GM18498 (cell line): ENCODE measurements around the gene ZNF503.

Experiments
- ATAC-seq: cut with Tn5 transposase; IDR thresholded peaks from one replicate; pipeline ENCODE4 v1.9.1; 2021; ENCODE audit warnings: mild to moderate bottlenecking, moderate library complexity; ENCODE audit not compliant: unreplicated experiment

Gene ZNF503

GRCh38 chr10:75407713-75408508 is 6.3 kb upstream of the ZNF503 start:
- ATAC-seq = no peak

GRCh38 chr10:75407224-75407712 is 5.7 kb upstream of the ZNF503 start:
- no peak for ATAC-seq

DNA sequence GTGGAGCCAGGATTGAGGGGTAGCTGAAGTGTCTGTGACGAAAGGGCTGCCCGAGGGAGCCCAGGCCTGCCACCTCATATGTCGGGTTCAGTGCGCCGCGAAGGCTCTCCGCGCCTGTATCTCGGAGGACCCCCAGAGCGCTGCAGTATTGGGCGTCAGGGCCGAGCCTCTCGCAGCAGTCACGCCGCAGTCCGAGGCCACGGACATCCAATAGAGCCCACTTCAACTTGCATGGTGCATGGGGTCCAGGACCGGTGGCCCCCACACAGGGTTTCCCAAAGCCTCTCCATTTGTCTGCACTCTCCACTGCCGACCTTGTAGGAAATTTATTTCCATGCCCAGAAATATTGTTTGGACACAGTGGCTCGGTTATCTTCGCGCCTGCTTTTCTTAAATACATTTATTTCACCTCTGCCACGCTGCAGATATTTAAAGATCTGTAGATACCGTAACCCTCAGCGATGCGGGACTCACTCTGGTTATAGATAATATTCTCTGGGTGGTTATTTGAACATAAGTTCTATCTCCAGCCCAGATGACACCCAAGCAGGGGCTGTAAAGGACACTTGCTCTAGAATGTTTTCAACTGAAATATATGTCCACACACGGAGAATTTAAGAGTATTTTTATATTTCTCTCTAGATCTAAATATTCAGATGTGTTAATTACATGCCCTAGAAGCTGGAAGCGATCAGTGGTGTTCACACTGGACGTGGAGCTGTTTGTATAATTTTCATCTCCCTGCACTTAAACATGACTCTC is 5.1 kb upstream of the ZNF503 start:
- ATAC-seq = no peak

GRCh38 chr10:75405598-75406461 is 4.3 kb upstream of the ZNF503 start:
- no peak for ATAC-seq

- ATAC-seq = no peak
These were observed 3.4 kb upstream of the ZNF503 start for GRCh38 chr10:75404815-75405597.

GRCh38 chr10:75403939-75404814 is 2.6 kb upstream of the ZNF503 start:
- ATAC-seq = no peak

DNA sequence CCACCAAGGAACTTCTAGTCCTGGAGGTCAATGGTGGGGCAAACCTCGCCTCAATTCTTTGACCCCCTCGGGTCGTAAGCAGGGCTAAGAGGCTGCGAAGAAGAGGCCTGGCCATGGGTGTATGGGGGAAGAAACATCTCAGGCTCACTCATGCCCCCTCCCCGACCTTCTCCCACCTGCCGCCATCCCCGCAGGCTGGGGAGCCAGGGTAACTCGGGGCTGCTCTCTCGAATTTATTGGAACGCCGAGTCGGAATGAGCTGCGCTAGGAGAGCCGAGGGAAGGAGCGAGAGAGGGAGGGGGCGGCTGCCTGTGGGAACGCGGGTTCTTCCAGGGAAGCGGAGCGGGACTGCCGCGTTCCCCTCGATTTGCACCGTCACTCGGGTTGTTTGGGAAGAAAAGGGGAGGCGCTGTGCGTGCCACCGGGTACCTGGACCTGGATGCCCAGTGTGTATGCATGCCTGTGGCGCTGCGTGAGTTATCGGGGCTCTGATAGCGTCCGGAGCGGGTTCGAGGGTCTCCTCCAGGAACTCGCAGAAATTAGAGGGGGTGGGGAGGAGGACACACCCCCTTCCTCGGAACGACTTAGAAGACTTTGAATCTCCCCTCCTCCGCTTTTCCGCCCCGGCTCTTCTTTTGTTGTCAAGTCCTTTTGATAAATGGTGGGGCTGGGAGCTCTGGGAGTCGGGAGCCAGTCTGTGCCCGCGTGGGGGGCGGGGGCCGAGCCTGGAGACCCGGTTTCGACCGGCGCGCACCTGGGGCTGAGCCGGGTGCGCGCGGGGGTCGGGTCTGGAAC is 1.8 kb upstream of the ZNF503 start:
- ATAC-seq = no peak

GRCh38 chr10:75402486-75403143 is 1.1 kb upstream of the ZNF503 start:
- no peak for ATAC-seq

DNA sequence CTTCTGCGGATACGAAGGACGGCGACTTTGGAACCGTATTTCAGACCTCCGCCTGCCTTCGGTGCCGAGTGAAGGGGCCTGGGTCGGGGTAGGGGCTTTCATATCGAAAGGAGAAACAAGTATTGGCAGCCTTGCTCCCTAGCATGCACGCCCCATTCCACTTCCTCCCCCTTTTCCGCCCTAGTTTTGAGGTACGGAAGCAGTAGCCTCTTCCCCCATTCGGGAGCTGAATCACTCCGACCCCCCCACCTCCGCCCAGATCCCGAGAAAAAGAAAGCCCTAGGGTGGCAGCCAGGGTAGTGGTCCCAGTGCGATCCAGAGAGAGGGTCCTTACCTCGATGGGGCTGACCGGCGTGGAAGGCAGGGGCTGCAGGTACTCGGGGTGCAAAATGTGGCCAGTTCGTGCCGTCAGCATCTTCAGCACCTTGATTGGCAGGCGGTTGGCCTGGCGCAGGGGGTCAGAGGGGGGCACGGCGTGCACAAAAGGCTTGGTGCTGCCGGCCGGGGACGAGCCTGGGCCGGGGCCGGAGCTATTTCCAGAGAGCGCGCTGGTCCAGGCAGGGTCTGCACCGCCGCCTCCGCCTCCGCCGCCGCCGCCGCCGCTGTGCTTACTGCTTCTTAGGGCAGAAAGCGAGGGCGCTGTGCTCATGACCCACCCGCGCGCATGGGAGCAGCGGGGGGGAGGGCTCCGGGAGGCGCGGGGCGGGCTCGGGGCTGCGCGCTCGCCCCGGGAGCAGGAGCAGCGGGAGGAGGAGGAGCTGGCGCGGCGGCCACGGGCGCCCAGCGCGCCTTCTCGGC is 594 bp downstream of the ZNF503 start:
- peak; percentile 27 for ATAC-seq

GRCh38 chr10:75400163-75400770 is 1.3 kb downstream of the ZNF503 start:
- ATAC-seq = no peak

DNA sequence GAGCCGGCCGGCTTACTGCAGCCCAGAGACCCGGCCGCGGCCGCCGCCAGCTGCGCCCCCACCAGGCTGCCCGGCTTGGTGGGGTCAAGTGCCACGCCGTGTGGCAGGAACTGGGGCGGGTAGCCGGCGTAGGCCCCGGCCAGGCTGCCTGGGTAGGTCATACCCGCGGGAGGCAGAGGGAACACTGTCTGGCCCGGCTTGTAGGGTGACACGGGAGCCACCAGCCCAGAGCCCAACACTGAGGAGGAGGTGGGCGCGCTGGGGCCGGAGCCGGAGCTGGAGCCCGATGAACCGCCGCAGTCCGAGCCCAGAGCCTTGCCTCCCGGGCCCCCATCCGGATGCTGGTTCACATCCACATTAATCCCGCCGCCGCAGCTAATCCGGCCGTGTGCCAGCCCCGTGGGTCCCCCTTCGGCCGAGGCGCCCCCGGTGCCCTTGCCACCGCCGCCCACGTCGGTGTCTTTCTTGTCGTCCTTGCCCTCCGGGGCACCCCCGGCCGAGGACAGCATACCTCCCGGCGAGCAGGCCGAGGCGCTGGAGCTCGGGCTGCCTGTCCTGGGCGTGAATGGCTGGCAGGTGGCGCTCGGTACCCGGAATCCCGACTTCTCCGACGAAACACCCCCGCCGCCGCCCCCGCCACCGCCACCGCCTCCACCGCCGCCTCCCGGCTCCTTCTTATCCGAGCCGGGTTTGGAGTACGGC is 2.0 kb downstream of the ZNF503 start:
- no peak for ATAC-seq

GRCh38 chr10:75398692-75399460 is 2.7 kb downstream of the ZNF503 start:
- no peak for ATAC-seq

GRCh38 chr10:75398200-75398691 is 3.3 kb downstream of the ZNF503 start:
- no peak for ATAC-seq

GRCh38 chr10:75397496-75398199 is 3.9 kb downstream of the ZNF503 start:
- ATAC-seq = no peak
